Heart right ventricle (tissue), 16 donors: ENCODE data around the gene UST. TPM values are rescaled to one million over a fixed set of nuclear protein-coding genes. Genes with fewer than 3 reads are reported as not detected.

ENCODE experiments used
- ATAC-seq, 8 donors: fragments of 200-7000 bp; cut with Tn5 transposase; one replicate each; pipeline ENCODE4 v1.9.1; 2020; ENCODE audit warnings: mild to moderate bottlenecking in 8 of 8, moderate library complexity in 8 of 8, moderate number of reproducible peaks in 1 of 8
- DNase-seq, 2 donors: peaks; one replicate each; pipeline ENCODE4 v3.0.0-alpha.2; 2020
- H3K27ac ChIP-seq, 10 donors: fragments of 200-600 bp; sonication (generic) in 2 of 10; one replicate each; pipeline versions ENCODE4 v1.5.0 to v1.8.0; 2020 to 2022; ENCODE audit warnings: mild to moderate bottlenecking in 3 of 10
- H3K27me3 ChIP-seq, 7 donors: fragments of 200-600 bp; one replicate each; pipeline ENCODE4 v1.8.0; 2021 to 2022; ENCODE audit warnings: mild to moderate bottlenecking in 2 of 7
- H3K36me3 ChIP-seq, 9 donors: fragments of 200-600 bp; sonication (generic) in 1 of 9; one replicate each; pipeline versions ENCODE4 v1.5.0 to v1.8.0; 2020 to 2022; ENCODE audit warnings: mild to moderate bottlenecking in 2 of 9
- H3K4me1 ChIP-seq, 9 donors: fragments of 200-600 bp; sonication (generic) in 1 of 9; one replicate each; pipeline versions ENCODE4 v1.5.0 to v1.8.0; 2020 to 2022; ENCODE audit warnings: mild to moderate bottlenecking in 4 of 9
- H3K4me3 ChIP-seq, 10 donors: fragments of 200-600 bp; sonication (generic) in 2 of 10; one replicate each; pipeline versions ENCODE4 v1.5.0 to v1.8.0; 2020 to 2022; ENCODE audit warnings: mild to moderate bottlenecking in 7 of 10, moderate library complexity in 2 of 10
- H3K9me3 ChIP-seq, 11 donors: fragments of 200-600 bp in 10 of 11; sonication (generic) in 2 of 11; one replicate each; pipeline versions ENCODE4 v1.5.0 to v1.8.0; 2013 to 2022; ENCODE audit warnings: mild to moderate bottlenecking in 2 of 11, control low read depth in 1 of 11, moderate library complexity in 1 of 11
- CTCF ChIP-seq, 9 donors: fragments of 200-600 bp; sonication (generic) in 2 of 9; IDR thresholded peaks; one replicate each; pipeline versions ENCODE4 v1.5.0 to v1.8.0; 2021 to 2022; ENCODE audit warnings: antibody characterized with exemption in 9 of 9, mild to moderate bottlenecking in 5 of 9, moderate library complexity in 1 of 9
- WGBS, 2 donors: extraction: QIAGEN DNeasy Blood & Tissue Kit; methylation state at CpG; one replicate each; pipeline ENCODE4 v1.1.7; 2013; ENCODE audit warnings: inconsistent platforms in 1 of 2; 5-methylcytosine and 5-hydroxymethylcytosine counted together
- intact Hi-C, 10 donors: fragments of 100-400 bp; cut with DNase I; formaldehyde crosslinking; loops; one replicate each; pipeline versions ENCODE4 v1.11.1 to v1.14.2; 2022
- polyA plus RNA-seq, 2 donors: library from polyadenylated mRNA; stranded (reverse); fragments of 200-250 nt; gene quantifications; one replicate each; pipeline ENCODE4 v1.2.3, GENCODE V29; 2013
- total RNA-seq, 10 donors: library from RNA; stranded (reverse); fragmentation: NEBNext Ultra II Directional in 3 of 10; extraction: Animal tissue kit (Norgen Biotek cat#: 25700) in 3 of 10; gene quantifications; one replicate each; pipeline versions ENCODE4 v1.2.1 to v1.2.4, GENCODE V29; 2021 to 2023
- donor health status: Arrhythmogenic right ventricular cardiomyopathy.
- donor health status: ischemic (EF 13 %, LVEDD 7.1; RV severe dilation, severe dysfunction).
- donor health status: healthy with polysubstance abuse.
- donor health status: DM: no; HTN: yes; CAD: no.
- donor health status: DM: no; HTN: no; CAD: no.
- donor health status: ischemic (EF 25% LVEDD 6.9; RV normal size, moderate dysfunction).
- donor health status: ischemic (EF 25% LVEDD 5.7; RV mildly dilated, moderate dysfunction).
- donor health status: healthy.
- donor health status: DM: yes; HTN: yes; CAD: no.
- donor health status: Ischemic cardiomyopathy.
- donor health status: ischemic (EF 35%, LVEDD 5.7; RV mildly dilated, moderate dysfunction).
- donor health status: nonischemic (EF 11% LVEDD 7.7; RV severe dilation, severe dysfunction).
- donor health status: DM: yes; HTN: yes; CAD: no.
- donor health status: PGD.
- donor health status: ischemic (EF 29% LVEDD 5.4; RV normal size, mild dysfunction).
- donor health status: nonischemic (EF 23%, LVEDD 6.1; RV moderate dilation, normal function).

Gene UST
- total and polyA plus RNA-seq, 12 donors = 1.6 to 4.1 (median 2.3) TPM

- WGBS, 2 donors = 80 to 82% methylated on average over 7 of the region's 7 CpGs
- ATAC-seq (no peak), DNase-seq (no peak)
- Histone ChIP-seq H3K4me3 (no peak overlapping the region), H3K9me3 (no peaks in the 10 kb centered on the region), H3K27me3 (no peaks in the 10 kb centered on the region), H3K27ac (peak overlapping the region in 1 of 10 donors; percentile 31), H3K4me1 (peaks cover 0 to 17% (median 9%) of the 10 kb centered on the region in 9 donors), H3K36me3 (no peaks in the 10 kb centered on the region)
- intact Hi-C loops = no loop called here
- no peak for TF ChIP-seq CTCF (IDR thresholded peaks at IDR 0.05)
Measured at GRCh38 chr6:148869585-148869984, 122.8 kb downstream of the UST start.

GRCh38 chr6:148873154-148873553, 126.3 kb downstream of the UST start:
- intact Hi-C loops = no loop called here
- Histone ChIP-seq H3K36me3 (no peaks in the 10 kb centered on the region), H3K4me1 (peaks cover 0 to 21% (median 10%) of the 10 kb centered on the region in 9 donors), H3K27me3 (no peaks in the 10 kb centered on the region), H3K27ac (no peak overlapping the region), H3K4me3 (no peak overlapping the region), H3K9me3 (no peaks in the 10 kb centered on the region)
- no peak for TF ChIP-seq CTCF (IDR thresholded peaks at IDR 0.05)
- DNase-seq = no peak
- no peak for ATAC-seq
- 96 to 99% methylated on average over 4 of the region's 4 CpGs for WGBS, 2 donors

GRCh38 chr6:148873868-148874267, 127.0 kb downstream of the UST start:
- no peaks in the 10 kb centered on the region for H3K9me3 ChIP-seq
- H3K4me3 ChIP-seq = no peak overlapping the region
- no peaks in the 10 kb centered on the region for H3K36me3 ChIP-seq
- 59 to 74% methylated on average over 5 of the region's 5 CpGs for WGBS, 2 donors
- H3K4me1 ChIP-seq = peaks cover 0 to 16% (median 8%) of the 10 kb centered on the region in 9 donors
- no peak for DNase-seq
- no peak overlapping the region for H3K27ac ChIP-seq
- no peaks in the 10 kb centered on the region for H3K27me3 ChIP-seq
- intact Hi-C loops = no loop called here
- no peak for TF ChIP-seq CTCF (IDR thresholded peaks at IDR 0.05)
- ATAC-seq = peak in 1 of 8 donors; percentile 17

- H3K4me3 ChIP-seq = peak overlapping the region in 3 of 10 donors; percentile 15 to 28 (median 24)
- no peak for TF ChIP-seq CTCF (IDR thresholded peaks at IDR 0.05)
- H3K27ac ChIP-seq = peak overlapping the region in 4 of 10 donors; percentile 41 to 69 (median 52)
- intact Hi-C loops = no loop called here
- peaks cover 0 to 15% (median 0%) of the 10 kb centered on the region in 9 donors for H3K4me1 ChIP-seq
- H3K9me3 ChIP-seq = no peaks in the 10 kb centered on the region
- WGBS, 2 donors = 19 to 34% methylated on average over 9 of the region's 9 CpGs
- H3K27me3 ChIP-seq = no peaks in the 10 kb centered on the region
- peak; percentile 71 to 96 (median 88) for ATAC-seq
- no peaks in the 10 kb centered on the region for H3K36me3 ChIP-seq
- peak; percentile 20 to 50 for DNase-seq
Measured at GRCh38 chr6:148874698-148875293, 128.0 kb downstream of the UST start.
